K562 (cell line): ENCODE data around the gene TAF10. TPM values are rescaled to one million over a fixed set of nuclear protein-coding genes. Genes with fewer than 3 reads are reported as not detected.

Source experiments
- ATAC-seq: fragments of 200-7000 bp; cut with Tn5 transposase; 3 replicates; pipeline ENCODE4 v1.9.1; 2020; ENCODE audit warnings: moderate library complexity
- BruUV-seq: library from RNA; stranded (reverse); fragments of 400-500 nt; replicated peaks from 2 replicates; lab custom pipeline; 2021; lab: Mats Ljungman, UMichigan
- CTCF ChIA-PET: fragments of 300-600 bp; formaldehyde crosslinking; extraction: SDS; loops from one replicate; lab custom pipeline; 2021; ENCODE audit warnings: low intra/inter-chr PET ratio; lab: Yijun Ruan, JAX
- POLR2A ChIA-PET: fragments of 300-600, 350-650 bp; sonication (Branson Sonifier 250); formaldehyde crosslinking; extraction: SDS; loops from one replicate; lab custom pipeline; 2021; ENCODE audit warnings: antibody characterized with exemption, inconsistent platforms; lab: Yijun Ruan, JAX
- DNase-seq, 4 experiments: peaks; one replicate each; pipeline versions ENCODE4 v3.0.0 to v3.0.0-alpha.2; 2011 to 2018; ENCODE audit warnings: low spot score in 3 of 4, mixed read lengths in 3 of 4; ENCODE audit errors: extremely low read depth in 1 of 4
- FAIRE-seq: peaks from 2 replicates; lab custom pipeline; 2011; peaks lifted over from hg19 to GRCh38; lab: Jason Lieb, UNC
- H2AFZ ChIP-seq: 2 replicates; pipeline ENCODE4 v1.6.0; 2011; ENCODE audit warnings: low read depth, low read length, control low read depth, inconsistent platforms
- H3K27ac ChIP-seq: fragments of 200-600 bp; 3 replicates; pipeline ENCODE4 v1.8.0; 2011; ENCODE audit warnings: low read depth, mild to moderate bottlenecking, control low read depth, inconsistent platforms, low read length, moderate library complexity, mixed read lengths; ENCODE audit errors: extremely low read depth
- H3K27me3 ChIP-seq, 2 experiments: fragments of 300-600 bp in 1 of 2; 2 replicates in 1 of 2; 3 replicates in 1 of 2; pipeline versions ENCODE4 v1.6.0 to v1.8.0; 2011; ENCODE audit warnings: inconsistent platforms in 2 of 2, low read length in 2 of 2, mild to moderate bottlenecking in 1 of 2, mixed read lengths in 1 of 2, moderate library complexity in 1 of 2; ENCODE audit not compliant: control insufficient read depth in 2 of 2, insufficient read depth in 2 of 2
- H3K36me3 ChIP-seq: fragments of 300-600 bp; 3 replicates; pipeline ENCODE4 v1.8.0; 2011; ENCODE audit warnings: mild to moderate bottlenecking, low read length, inconsistent platforms; ENCODE audit not compliant: control insufficient read depth, insufficient read depth
- H3K4me1 ChIP-seq, 2 experiments: fragments of 200-600 bp in 1 of 2; replicated peaks in 1 of 2; 2 replicates in 1 of 2; 3 replicates in 1 of 2; pipeline versions ENCODE4 v1.5.1 to v1.8.0; 2011; ENCODE audit warnings: inconsistent platforms in 2 of 2, low read length in 2 of 2, mild to moderate bottlenecking in 1 of 2, mixed read lengths in 1 of 2, moderate library complexity in 1 of 2; ENCODE audit not compliant: control insufficient read depth in 2 of 2, insufficient read depth in 2 of 2
- H3K4me2 ChIP-seq: 2 replicates; pipeline ENCODE4 v1.6.1; 2011; ENCODE audit warnings: low read length, control low read depth, inconsistent platforms, mixed read lengths; ENCODE audit not compliant: insufficient read depth
- H3K4me3 ChIP-seq: fragments of 200-600 bp; sonication (generic), shearing (Covaris generic); 2 replicates; pipeline ENCODE4 v1.5.1; 2016; ENCODE audit warnings: control low read depth, inconsistent platforms
- H3K79me2 ChIP-seq: fragments of 200-600 bp; 3 replicates; pipeline ENCODE4 v1.8.0; 2011; ENCODE audit warnings: low read length, inconsistent platforms; ENCODE audit not compliant: control insufficient read depth, insufficient read depth
- H3K9ac ChIP-seq, 2 experiments: 2 replicates each; pipeline versions ENCODE4 v1.6.0 to v1.6.1; 2011; ENCODE audit warnings: low read depth in 2 of 2, low read length in 2 of 2, control low read depth in 1 of 2, inconsistent platforms in 1 of 2, mild to moderate bottlenecking in 1 of 2, mixed read lengths in 1 of 2; ENCODE audit not compliant: insufficient read depth in 1 of 2
- H3K9me1 ChIP-seq: one replicate; pipeline ENCODE4 v1.6.0; 2011; ENCODE audit warnings: inconsistent platforms, mild to moderate bottlenecking, low read length, moderate library complexity; ENCODE audit not compliant: control insufficient read depth, insufficient read depth
- H3K9me3 ChIP-seq: replicated peaks from 2 replicates; pipeline ENCODE4 v1.5.1; 2011; ENCODE audit warnings: low read depth, low read length, inconsistent platforms; ENCODE audit not compliant: control insufficient read depth, insufficient read depth
- H4K20me1 ChIP-seq: replicated peaks from 2 replicates; pipeline ENCODE4 v1.6.1; 2011; ENCODE audit warnings: low read length, inconsistent platforms, mixed read lengths; ENCODE audit not compliant: control insufficient read depth, insufficient read depth
- CBFA2T3 ChIP-seq: fragments of 450-650 bp; IDR thresholded peaks from 2 replicates; pipeline ENCODE4 v1.6.1; 2017
- HIVEP1 ChIP-seq: fragments of 250-450 bp; sonication (Bioruptor Pico); IDR thresholded peaks from 2 replicates; pipeline ENCODE4 v1.4.0; 2020; ENCODE audit warnings: mild to moderate bottlenecking
- MTA1 ChIP-seq: fragments of 450-650 bp; IDR thresholded peaks from 2 replicates; pipeline ENCODE4 v1.6.1; 2017; ENCODE audit warnings: borderline replicate concordance
- SMAD3 ChIP-seq: fragments of 450-650 bp; formaldehyde crosslinking; conservative IDR thresholded peaks from 2 replicates; pipeline ENCODE4 v1.4.0; 2020; ENCODE audit warnings: mild to moderate bottlenecking
- SPI1 ChIP-seq: IDR thresholded peaks from 2 replicates; pipeline ENCODE4 v1.6.1; 2011; ENCODE audit warnings: low read depth, low read length, control low read depth, borderline replicate concordance
- ZNF644 ChIP-seq: fragments of 200-800 bp; sonication (Bioruptor generic); IDR thresholded peaks from 2 replicates; pipeline ENCODE4 v1.6.1; 2016; ENCODE audit warnings: low read depth, missing genetic modification characterization, missing compliant biosample characterization
- WGBS: fragments of 100-300 bp; shearing (Covaris generic); methylation state at CpG from one replicate; pipeline ENCODE4 v1.1.6; 2016; ENCODE audit warnings: low coverage, mixed read lengths; ENCODE audit not compliant: insufficient coverage; ENCODE audit errors: missing lambda C conversion rate; 5-methylcytosine and 5-hydroxymethylcytosine counted together
- in situ Hi-C: fragments of 300-500 bp; cut with MboI; formaldehyde crosslinking; loops from 4 replicates; pipeline ENCODE4 v1.15.0; 2018; ENCODE audit warnings: inconsistent platforms, mixed read lengths
- intact Hi-C: fragments of 100-400 bp; cut with micrococcal nuclease; formaldehyde crosslinking; loops from 2 replicates; pipeline ENCODE4 v1.14.2; 2022
- polyA plus RNA-seq, 8 experiments: library from polyadenylated mRNA; depleted of rRNA in 4 of 8; stranded (reverse) in 5 of 8; unstranded in 3 of 8; fragments of >200 nt; fragmentation: Nextera tagmentation in 2 of 8; fragmentation: Illumina TruSeq in 1 of 8; extraction: Ambion mirVana in 2 of 8; extraction: Trizol in 1 of 8; gene quantifications; 2 replicates each; pipeline versions ENCODE4 v1.2.1 to v1.2.3, GENCODE V29; 2011 to 2014; ENCODE audit warnings: inconsistent platforms in 1 of 8, missing spikeins in 1 of 8
- total RNA-seq, 7 experiments: library from RNA; depleted of rRNA in 6 of 7; stranded (reverse); fragments of >200 nt in 6 of 7; fragmentation: Illumina TruSeq in 2 of 7; extraction: Trizol in 2 of 7; gene quantifications; 2 replicates each; pipeline versions ENCODE4 v1.2.1 to v1.2.3, GENCODE V29; 2011 to 2021; ENCODE audit warnings: low replicate concordance in 1 of 7

TAF10 gene
- total and polyA plus RNA-seq, 9 of the 15 experiments (the other 6 are each of a cell fraction or from before 2014, with no cell fraction given), result 19.5 to 197 (median 121) TPM

DNA sequence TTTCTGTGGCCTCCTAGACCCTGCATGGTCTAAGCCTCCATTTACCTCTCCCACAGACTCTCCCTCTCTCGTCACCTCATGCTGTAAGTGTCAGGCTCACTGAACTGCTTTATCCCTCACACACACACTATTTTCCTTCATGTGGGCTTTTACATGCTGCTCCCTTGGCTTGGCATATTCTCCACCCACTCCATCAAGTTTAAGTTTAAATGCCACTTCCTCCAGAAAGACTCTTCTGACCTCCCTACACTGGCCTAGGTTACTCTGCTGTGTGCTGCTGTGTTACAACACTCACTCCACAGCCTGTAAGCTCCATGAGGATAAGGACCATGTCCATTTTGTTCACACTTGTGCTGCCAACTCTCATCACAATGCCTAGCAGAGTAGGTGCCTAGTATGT, 41.1 kb upstream of the TAF10 start:
- intact Hi-C loops, result no loop called here
- ATAC-seq (no peak), FAIRE-seq (no peak), DNase-seq (no peak)
- Histone ChIP-seq H3K36me3 (no peaks in the 10 kb centered on the region), H3K79me2 (no peaks in the 10 kb centered on the region), H2AFZ (no peak overlapping the region), H3K27ac (no peak overlapping the region), H3K4me2 (no peak overlapping the region), H3K27me3 (no peaks in the 10 kb centered on the region), H3K9me1 (no peaks in the 10 kb centered on the region), H4K20me1 (no peaks in the 10 kb centered on the region), H3K4me1 (peaks cover 9 to 16% of the 10 kb centered on the region in 2 experiments; a peak in 4 of 5 replicates), H3K9ac (no peak overlapping the region), H3K4me3 (no peak overlapping the region), H3K9me3 (no peaks in the 10 kb centered on the region)
- in situ Hi-C loops, result no loop called here
- 86% methylated on average over 1 of the region's 1 CpG for WGBS
- BruUV-seq, result no TSS peak
- CTCF ChIA-PET, result no interaction called here
- POLR2A ChIA-PET, result no interaction called here
- TF ChIP-seq MTA1 (no peak), ZNF644 (no peak), SMAD3 (CRISPR knock-in tag) (no peak), CBFA2T3 (no peak)

DNA sequence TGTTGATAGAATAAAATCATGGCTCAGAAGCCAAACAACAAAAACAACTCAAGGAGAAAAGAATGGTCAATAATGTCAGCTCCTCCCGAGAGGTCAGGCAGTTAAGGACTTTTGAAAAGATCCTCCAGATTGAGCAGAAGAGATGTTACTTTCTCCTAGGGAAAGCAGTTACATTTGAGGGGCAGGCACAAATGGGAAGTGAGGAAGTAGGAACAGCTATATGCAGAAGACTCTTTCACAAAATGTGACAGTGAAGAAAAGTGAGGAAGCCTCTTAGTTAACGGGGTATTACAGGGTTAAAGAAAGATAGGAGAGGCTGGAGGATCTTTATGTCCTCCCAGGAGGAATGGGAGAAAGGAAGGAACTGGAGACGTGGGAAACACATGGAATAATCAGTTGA, 40.2 kb upstream of the TAF10 start:
- Histone ChIP-seq H3K9me3 (no peaks in the 10 kb centered on the region), H4K20me1 (no peaks in the 10 kb centered on the region), H3K9me1 (no peaks in the 10 kb centered on the region), H3K27me3 (no peaks in the 10 kb centered on the region), H3K36me3 (no peaks in the 10 kb centered on the region), H3K4me2 (no peak overlapping the region), H3K79me2 (no peaks in the 10 kb centered on the region), H3K4me1 (peaks cover 12 to 23% of the 10 kb centered on the region in 2 experiments), H3K27ac (no peak overlapping the region), H3K9ac (no peak overlapping the region), H3K4me3 (no peak overlapping the region), H2AFZ (no peak overlapping the region)
- ChIA-PET POLR2A (interaction anchor here (0.6 kb wide), 2 partner anchors 33 to 126 kb away, joined by 3 read pairs; partner anchors contain the start of gene TPP1), CTCF (no interaction called here)
- ATAC-seq, result no peak
- in situ Hi-C loops, result no loop called here
- intact Hi-C loops, result no loop called here
- 0 out of 2 replicates have a peak, but pooled peaks have one; percentile 46 for TF ChIP-seq SPI1
- TF ChIP-seq HIVEP1 (CRISPR knock-in tag), result no peak
- WGBS, result 14% methylated on average over 3 of the region's 3 CpGs
- no peak for FAIRE-seq
- BruUV-seq, result no TSS peak
- no peak for DNase-seq
